Ishikawa (cell line): ENCODE data around the gene SMC6.

Experiments
- CREB1 ChIP-seq: IDR thresholded peaks from 2 replicates; pipeline ENCODE4 v1.6.1; 2012; ENCODE audit warnings: low read depth
- EGR1 ChIP-seq: IDR thresholded peaks from 2 replicates; pipeline ENCODE4 v1.6.1; 2012
- EP300 ChIP-seq: IDR thresholded peaks from 2 replicates; pipeline ENCODE4 v1.6.1; 2012; ENCODE audit warnings: borderline replicate concordance
- FOXM1 ChIP-seq: IDR thresholded peaks from 2 replicates; pipeline ENCODE4 v1.6.1; 2012; ENCODE audit warnings: low read depth, borderline replicate concordance
- NFIC ChIP-seq: IDR thresholded peaks from 2 replicates; pipeline ENCODE4 v1.6.1; 2012
- RAD21 ChIP-seq: IDR thresholded peaks from 2 replicates; pipeline ENCODE4 v1.6.1; 2012; ENCODE audit warnings: low read depth
- TAF1 ChIP-seq: IDR thresholded peaks from 2 replicates; pipeline ENCODE4 v1.6.1; 2012; ENCODE audit warnings: low read depth, mild to moderate bottlenecking
- TCF12 ChIP-seq: IDR thresholded peaks from 2 replicates; pipeline ENCODE4 v1.6.1; 2012; ENCODE audit warnings: low read depth
- TEAD4 ChIP-seq: IDR thresholded peaks from 2 replicates; pipeline ENCODE4 v1.6.1; 2012
- YY1 ChIP-seq: IDR thresholded peaks from 2 replicates; pipeline ENCODE4 v1.6.1; 2012; ENCODE audit warnings: low read depth
- TF ChIP-seq, protein P1 (sequence below): IDR thresholded peaks from 2 replicates; pipeline ENCODE4 v1.6.1; 2012; ENCODE audit warnings: low read depth, mild to moderate bottlenecking

DNA sequence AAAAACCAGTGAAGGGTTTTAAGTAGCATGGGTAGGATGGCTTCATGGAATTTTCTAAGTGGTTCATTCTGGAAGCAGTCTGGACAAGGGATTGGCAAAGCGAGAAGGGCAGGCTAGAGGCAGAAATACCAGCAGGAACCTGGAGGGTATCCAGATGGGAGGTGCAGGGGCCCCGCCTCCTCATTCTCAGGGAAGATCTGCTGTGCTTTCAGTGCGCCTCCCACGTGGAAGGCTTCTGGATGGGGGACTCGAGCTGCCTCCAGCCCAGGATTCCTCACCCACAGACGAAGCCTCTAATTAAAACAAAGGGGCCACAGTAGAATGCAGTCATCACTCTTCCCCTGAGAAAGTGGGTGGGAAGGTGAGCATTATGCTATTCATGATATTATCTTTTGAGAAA lies 133.3 kb downstream of the SMC6 start:
- TF ChIP-seq NFIC (peak; percentile 57; the same call in 1 of the 2 replicates), EP300 (no peak), EGR1 (no peak), CREB1 (no peak), TAF1 (no peak), RAD21 (no peak), TEAD4 (0 out of 2 replicates have a peak, but pooled peaks have one; percentile 33), YY1 (no peak), TCF12 (peak; percentile 38; the same call in 1 of the 2 replicates), FOXM1 (no peak)
- TF ChIP-seq, protein P1, sequence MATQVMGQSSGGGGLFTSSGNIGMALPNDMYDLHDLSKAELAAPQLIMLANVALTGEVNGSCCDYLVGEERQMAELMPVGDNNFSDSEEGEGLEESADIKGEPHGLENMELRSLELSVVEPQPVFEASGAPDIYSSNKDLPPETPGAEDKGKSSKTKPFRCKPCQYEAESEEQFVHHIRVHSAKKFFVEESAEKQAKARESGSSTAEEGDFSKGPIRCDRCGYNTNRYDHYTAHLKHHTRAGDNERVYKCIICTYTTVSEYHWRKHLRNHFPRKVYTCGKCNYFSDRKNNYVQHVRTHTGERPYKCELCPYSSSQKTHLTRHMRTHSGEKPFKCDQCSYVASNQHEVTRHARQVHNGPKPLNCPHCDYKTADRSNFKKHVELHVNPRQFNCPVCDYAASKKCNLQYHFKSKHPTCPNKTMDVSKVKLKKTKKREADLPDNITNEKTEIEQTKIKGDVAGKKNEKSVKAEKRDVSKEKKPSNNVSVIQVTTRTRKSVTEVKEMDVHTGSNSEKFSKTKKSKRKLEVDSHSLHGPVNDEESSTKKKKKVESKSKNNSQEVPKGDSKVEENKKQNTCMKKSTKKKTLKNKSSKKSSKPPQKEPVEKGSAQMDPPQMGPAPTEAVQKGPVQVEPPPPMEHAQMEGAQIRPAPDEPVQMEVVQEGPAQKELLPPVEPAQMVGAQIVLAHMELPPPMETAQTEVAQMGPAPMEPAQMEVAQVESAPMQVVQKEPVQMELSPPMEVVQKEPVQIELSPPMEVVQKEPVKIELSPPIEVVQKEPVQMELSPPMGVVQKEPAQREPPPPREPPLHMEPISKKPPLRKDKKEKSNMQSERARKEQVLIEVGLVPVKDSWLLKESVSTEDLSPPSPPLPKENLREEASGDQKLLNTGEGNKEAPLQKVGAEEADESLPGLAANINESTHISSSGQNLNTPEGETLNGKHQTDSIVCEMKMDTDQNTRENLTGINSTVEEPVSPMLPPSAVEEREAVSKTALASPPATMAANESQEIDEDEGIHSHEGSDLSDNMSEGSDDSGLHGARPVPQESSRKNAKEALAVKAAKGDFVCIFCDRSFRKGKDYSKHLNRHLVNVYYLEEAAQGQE: no peak
